Epidermal melanocyte (primary cell): ENCODE results near the gene CASR.

Experiments used
- DNase-seq: peaks from one replicate; pipeline ENCODE4 v3.0.0; 2011; ENCODE audit warnings: low spot score; ENCODE audit not compliant: insufficient read length

Gene CASR

DNA sequence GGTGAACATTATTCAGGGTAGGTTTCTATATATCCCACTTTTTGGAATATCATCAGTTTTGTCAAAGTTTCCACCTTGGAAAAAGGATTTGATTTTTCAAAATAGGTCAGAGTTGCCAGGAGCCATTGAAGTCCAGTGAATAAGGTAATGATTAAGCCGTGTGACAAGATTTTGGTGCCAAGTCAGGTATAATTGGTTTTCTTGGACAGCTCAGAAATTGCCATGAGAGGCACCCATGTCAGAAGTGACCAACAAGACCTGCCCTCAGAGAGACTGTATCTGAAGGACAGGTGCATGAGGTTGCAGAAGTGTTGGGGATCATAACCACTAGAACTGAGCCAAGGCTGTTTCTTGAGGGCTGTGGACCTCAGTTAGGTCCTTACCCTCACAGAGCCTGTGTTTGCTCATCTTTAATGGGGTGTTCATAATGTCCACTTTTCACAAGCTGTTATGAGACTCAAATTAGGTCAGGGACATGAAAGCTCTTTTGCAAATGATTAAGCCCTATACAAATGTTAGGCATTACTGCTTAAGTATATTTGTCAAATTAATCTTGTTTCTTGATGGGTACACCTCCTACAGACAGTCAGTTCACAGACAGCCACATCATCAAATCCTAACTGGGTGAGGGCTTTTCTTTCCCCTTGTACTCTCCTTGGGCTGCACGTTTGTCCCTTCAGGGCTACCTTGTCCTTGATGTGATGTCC is 32.3 kb downstream of the CASR start:
- no peak for DNase-seq

DNA sequence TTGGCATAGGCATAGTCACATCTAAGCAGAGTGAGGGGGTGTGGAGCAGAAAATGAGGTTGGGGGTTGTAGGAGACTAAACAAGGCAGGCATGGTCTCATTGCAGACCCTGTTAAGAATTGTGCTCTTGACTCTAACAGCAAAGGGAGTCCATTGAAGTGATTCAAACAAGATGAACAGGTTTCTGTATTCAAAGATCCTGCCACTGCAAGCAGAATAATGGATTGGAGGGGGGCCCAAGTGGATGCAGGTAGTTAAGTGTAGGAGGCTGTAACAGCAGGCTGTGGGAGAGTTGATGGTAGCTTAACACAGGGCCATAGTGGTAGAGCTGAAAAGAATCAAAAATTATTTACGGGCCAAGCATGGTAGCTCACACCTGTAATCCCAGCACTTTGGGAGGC is 34.4 kb downstream of the CASR start:
- DNase-seq: no peak

- no peak for DNase-seq
Measured at GRCh38 chr3:122219242-122219872, 35.9 kb downstream of the CASR start.

DNA sequence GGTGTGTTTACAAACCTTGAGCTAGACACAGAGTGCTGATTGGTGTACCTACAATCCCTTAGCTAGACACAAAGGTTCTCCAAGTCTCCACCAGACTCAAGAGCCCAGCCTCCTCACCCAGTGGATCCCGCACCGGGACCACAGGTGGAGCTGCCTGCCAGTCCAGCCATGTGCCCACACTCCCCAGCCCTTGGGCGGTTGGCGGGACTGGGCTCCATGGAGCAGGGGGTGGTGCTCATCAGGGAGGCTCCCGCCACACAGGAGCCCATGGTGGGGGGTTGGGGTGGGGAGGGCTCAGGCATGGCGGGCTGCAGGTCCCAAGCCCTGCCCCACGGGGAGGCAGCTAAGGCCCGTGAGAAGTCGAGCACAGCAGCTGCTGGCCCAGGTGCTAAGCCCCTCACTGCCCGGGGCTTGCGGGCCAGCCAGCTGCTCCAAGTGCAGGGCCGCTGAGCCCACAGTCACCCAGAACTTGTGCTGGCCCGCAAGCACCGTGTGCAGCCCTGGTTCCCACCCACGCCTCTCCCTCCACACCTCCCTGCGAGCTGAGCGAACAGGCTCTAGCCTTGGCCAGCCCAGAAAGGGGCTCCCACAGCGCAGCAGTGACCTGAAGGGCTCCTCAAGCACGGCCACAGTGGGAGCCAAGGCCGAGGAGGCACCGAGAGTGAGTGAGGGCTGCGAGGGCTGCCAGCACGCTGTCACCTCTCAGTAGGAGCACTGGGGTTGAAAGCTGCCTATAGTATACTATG is 43.7 kb downstream of the CASR start:
- no peak for DNase-seq

- no peak for DNase-seq
Measured at GRCh38 chr3:122230174-122230573, 46.7 kb downstream of the CASR start.

DNA sequence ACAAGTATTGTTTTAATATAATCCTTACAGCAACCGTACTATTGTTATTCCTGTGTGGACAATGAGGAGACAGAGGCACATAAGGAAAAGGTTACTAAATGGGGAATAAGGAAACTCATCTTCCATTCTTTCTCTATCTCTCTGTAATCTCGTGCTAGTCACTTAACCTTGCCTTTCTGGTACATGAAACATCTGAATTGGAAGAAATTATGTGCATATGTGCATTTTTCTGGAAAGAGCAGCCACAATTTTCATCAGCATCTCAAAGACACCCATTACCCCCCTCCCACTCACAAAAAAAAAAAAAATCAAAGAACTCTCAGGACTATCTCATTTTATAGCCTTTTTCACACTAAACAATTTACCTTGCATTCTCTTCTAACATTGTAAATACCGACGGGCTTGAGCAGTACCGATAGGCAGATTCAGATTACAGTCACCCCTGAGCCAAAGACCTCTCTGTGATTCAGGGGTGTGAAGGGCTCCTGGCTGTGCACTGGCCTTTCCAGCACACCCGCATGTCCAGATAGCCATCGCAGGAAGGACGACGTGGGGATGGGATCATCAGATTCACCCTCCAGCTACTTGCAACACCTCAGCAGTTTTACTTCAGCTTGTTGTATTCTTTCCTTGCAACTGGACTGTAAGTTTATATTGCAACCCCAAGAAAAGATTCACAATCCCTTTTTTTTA is 48.1 kb downstream of the CASR start:
- DNase-seq: no peak

DNA sequence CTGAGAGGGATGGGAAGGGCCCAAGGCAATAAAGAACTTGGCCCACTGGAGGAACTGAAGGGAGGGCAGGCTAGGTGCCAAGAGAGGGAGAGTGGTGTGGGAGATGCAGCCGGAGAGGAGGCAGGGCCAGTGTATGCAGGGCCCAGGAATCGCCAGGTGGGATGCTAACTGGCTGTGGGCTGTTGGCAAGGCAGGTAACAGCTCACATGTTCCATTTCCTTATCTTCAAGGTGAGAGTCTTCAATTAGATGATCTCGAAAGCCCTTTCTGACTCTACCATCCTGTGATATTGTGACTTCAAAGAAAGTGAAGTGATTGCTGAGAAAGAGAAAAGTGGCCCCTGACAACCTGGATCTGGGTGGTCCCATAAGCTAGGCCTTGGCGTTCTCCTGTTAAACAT is 49.0 kb downstream of the CASR start:
- DNase-seq: no peak

DNA sequence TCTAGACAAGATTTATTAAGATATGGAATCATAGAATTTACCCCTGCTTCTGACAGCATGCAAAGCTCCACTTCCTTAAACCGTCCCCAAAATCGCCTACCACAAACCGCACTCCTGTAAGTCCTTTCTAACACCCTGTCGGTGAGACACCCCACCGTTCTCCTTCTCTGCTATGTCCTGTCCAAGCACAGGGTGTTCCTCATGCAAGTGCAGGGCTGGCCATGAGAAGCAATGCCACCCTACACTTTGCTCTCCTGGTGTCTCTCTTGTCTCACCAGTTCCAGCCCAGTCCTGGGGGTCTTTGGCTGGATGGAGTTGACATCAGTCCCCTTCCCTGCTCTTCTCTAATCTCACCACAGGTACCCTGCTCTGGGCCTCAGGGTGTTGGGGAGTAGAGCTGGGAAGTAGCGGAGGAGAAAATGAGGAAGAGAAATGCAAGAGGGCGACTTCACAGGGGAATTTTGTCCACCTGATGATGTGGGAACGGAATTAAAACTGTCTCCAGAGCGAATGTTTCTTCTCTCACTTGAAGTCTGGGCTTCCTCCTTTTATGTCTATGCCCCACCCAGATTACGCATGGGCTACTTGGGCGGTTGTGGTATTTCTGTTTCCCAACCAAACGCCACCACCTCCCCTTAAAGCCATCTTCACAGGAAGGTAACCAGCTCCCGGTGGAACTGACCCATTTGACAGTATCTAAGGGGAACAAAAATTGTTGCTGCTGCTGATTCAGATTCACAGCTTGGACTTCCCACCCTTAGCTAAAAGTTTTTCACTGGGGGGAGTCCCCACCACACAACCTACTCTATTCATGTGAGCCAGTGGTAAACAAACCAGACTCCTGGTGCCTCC is 49.9 kb downstream of the CASR start:
- DNase-seq: no peak

DNA sequence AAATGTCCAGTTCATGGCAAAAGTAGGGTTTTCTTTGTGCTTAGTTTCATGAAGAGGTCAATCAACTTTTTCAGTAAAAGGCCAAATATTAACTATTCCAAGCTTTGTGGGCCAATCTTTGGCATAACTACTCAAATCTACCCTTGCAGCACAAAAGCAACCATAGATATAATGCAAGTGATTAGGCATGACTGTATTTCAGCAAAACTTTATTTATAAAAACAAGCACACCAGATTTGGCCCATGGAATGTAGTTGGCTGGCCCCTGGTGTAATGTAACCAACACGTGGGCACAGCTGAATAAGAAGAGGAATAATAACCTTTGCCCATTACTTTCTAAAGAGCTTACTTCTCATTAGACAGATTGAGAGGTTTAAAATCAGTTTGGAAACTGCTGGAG is 50.6 kb downstream of the CASR start:
- DNase-seq: no peak

DNA sequence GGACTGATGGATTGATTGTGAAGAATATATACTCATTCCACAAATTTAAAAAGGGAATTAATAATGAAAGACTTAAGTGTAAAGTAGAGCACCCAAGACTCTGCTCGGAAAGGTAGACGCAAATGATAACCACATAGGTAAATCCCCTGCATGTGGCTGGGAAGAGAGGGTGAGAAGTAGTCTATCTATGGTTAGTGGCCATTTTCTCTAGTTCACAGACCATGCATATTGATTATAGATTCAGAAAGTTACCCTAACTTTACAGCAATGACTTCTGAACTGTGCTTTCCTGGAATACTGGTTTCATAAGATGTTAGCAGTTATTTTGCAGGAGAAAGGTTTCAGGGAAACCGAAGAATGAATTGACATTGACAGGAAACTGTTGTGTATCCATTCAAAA is 51.7 kb downstream of the CASR start:
- DNase-seq: no peak

- no peak for DNase-seq
Measured at GRCh38 chr3:122239112-122239511, 55.6 kb downstream of the CASR start.

DNA sequence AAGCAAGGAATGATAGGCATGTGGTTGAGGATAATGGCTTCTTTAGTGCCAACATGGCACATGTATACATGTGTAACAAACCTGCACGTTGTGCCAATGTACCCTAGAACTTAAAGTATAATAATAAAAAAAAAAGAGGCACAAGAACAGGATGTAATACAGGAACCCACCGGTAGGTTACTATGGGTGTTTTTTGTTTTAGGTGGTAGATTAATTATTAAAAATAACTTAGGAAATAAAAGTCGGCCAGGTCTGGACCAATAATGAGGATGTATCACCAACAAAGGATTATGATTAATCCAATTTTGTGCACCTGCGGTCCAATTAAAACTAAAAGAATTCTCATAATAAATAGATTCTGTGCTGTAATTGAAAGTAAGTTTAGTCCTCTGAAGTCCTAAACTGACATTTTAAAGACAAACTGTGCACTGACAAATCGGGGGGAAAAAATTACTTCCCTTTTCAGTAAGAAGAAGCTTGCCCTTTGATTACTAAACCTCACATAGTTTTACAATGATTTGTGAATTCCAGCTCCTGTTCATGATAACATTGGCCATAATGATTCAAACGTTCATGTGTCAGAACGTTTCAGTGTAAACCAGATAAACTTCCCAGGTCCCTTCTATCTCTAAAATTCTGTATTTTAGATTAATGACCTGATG is 62.2 kb downstream of the CASR start:
- DNase-seq: no peak

DNA sequence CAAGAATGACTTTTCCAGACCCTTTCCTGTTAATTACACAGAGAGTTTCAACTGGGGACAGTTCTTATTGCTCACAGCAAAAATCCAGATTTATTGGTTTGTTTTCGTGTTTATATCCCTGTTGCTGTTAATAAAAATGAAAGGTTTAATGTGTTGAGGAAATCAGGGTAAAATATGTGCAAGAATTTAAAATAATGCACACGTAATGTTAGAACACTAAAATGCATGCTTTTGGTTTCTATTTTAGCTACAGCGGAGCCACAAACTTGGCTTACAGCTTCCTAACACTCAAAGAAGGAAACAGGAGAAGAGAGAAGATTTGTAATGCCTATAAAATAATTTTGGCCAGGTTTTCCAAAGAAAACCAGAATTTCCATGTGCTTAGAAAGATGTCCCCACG is 62.7 kb downstream of the CASR start:
- no peak for DNase-seq

GRCh38 chr3:122247087-122247824 is 63.8 kb downstream of the CASR start:
- no peak for DNase-seq

DNA sequence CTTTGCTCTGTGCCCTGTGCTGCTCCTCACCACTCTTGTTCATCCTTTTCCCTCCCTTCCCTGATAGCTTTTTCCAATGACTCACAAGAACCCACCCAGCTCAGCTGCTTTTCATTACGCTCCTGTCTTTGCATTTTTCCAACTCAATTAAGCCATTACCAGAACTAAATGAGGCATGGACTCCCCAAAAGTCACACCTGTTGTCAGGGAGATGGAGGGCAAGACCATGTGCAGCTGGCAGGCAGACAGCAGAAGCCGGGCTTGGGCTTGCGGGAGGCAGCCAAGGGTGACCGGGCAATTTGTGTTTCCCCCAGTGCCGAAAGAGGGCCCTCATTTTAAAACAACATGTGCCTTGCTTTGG is 64.3 kb downstream of the CASR start:
- no peak for DNase-seq

GRCh38 chr3:122251428-122251827 is 68.0 kb downstream of the CASR start:
- DNase-seq: no peak

GRCh38 chr3:122253581-122253980 is 70.1 kb downstream of the CASR start:
- no peak for DNase-seq

- DNase-seq: no peak
Measured at GRCh38 chr3:122255757-122256439, 72.4 kb downstream of the CASR start.

- no peak for DNase-seq
Measured at GRCh38 chr3:122257644-122258364, 74.3 kb downstream of the CASR start.
